Adrenal gland (tissue), 5 donors: Measurements from ENCODE around the gene TCTN3.

Experiments used
- POLR2A ChIP-seq, 2 donors: fragments of 450-650 bp; IDR thresholded peaks; one replicate each; pipeline ENCODE4 v1.6.1; 2017; ENCODE audit warnings: antibody characterized with exemption in 2 of 2, mild to moderate bottlenecking in 2 of 2, moderate library complexity in 1 of 2
- TF ChIP-seq, protein P1 (sequence below), 6 experiments: fragments of 450-650 bp in 4 of 6; fragments of 200-600 bp in 2 of 6; sonication (generic) in 1 of 6; IDR thresholded peaks; 1 replicate in 5 of 6; 2 replicates in 1 of 6; pipeline versions ENCODE4 v1.5.1 to v1.8.0; 2016 to 2021; ENCODE audit warnings: antibody characterized with exemption in 6 of 6, mild to moderate bottlenecking in 2 of 6, moderate library complexity in 1 of 6
- donor health status: DM: no; HTN: no; CAD: no.

DNA sequence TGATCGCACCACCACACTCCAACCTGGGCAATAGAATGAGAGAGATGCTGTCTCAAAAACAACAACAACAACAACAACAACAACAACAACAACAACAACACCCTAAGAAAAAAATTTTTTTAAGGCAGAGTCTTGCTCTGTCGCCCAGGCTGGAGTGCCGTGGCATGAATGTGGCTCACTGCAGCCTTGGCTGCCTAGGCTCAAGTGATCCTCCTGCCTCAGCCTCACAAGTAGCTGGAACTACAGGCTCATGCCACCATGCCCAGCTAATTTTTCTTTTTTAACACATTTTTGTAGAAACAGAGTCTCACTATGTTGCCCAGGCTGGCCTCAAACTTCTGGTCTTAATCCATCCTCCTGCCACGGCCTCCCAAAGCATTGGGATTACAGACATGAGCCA lies 55.8 kb downstream of the TCTN3 start:
- TF ChIP-seq, protein P1, sequence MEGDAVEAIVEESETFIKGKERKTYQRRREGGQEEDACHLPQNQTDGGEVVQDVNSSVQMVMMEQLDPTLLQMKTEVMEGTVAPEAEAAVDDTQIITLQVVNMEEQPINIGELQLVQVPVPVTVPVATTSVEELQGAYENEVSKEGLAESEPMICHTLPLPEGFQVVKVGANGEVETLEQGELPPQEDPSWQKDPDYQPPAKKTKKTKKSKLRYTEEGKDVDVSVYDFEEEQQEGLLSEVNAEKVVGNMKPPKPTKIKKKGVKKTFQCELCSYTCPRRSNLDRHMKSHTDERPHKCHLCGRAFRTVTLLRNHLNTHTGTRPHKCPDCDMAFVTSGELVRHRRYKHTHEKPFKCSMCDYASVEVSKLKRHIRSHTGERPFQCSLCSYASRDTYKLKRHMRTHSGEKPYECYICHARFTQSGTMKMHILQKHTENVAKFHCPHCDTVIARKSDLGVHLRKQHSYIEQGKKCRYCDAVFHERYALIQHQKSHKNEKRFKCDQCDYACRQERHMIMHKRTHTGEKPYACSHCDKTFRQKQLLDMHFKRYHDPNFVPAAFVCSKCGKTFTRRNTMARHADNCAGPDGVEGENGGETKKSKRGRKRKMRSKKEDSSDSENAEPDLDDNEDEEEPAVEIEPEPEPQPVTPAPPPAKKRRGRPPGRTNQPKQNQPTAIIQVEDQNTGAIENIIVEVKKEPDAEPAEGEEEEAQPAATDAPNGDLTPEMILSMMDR (IDR thresholded peaks at IDR 0.05) = no peak
- TF ChIP-seq POLR2A (IDR thresholded peaks at IDR 0.05) = no peak
